HG03175 (cell line): Measurements from ENCODE around the gene CAB39.

ENCODE experiments used
- ATAC-seq: cut with Tn5 transposase; IDR thresholded peaks from one replicate; pipeline ENCODE4 v1.9.1; 2021; ENCODE audit warnings: mild to moderate bottlenecking, moderate library complexity; ENCODE audit not compliant: unreplicated experiment

Gene CAB39

GRCh38 chr2:230779126-230779525, 66.5 kb downstream of the CAB39 start:
- peak; percentile 32 for ATAC-seq

- no peak for ATAC-seq
Measured at GRCh38 chr2:230779607-230780006, 67.0 kb downstream of the CAB39 start.

- peak; percentile 57 for ATAC-seq
Measured at GRCh38 chr2:230781130-230781797, 68.6 kb downstream of the CAB39 start.

- no peak for ATAC-seq
Measured at GRCh38 chr2:230783101-230783500, 70.5 kb downstream of the CAB39 start.

- no peak for ATAC-seq
Measured at GRCh38 chr2:230784795-230785194, 72.2 kb downstream of the CAB39 start.

GRCh38 chr2:230785346-230785745, 72.7 kb downstream of the CAB39 start:
- ATAC-seq = no peak

GRCh38 chr2:230787101-230787500, 74.5 kb downstream of the CAB39 start:
- ATAC-seq = no peak

- no peak for ATAC-seq
Measured at GRCh38 chr2:230788554-230789175, 76.0 kb downstream of the CAB39 start.

GRCh38 chr2:230790981-230791380, 78.3 kb downstream of the CAB39 start:
- ATAC-seq = no peak

- ATAC-seq = peak; percentile 88
Measured at GRCh38 chr2:230793572-230794359, 81.1 kb downstream of the CAB39 start.

- no peak for ATAC-seq
Measured at GRCh38 chr2:230794497-230794896, 81.9 kb downstream of the CAB39 start.

- ATAC-seq = no peak
Measured at GRCh38 chr2:230795856-230796255, 83.2 kb downstream of the CAB39 start.

GRCh38 chr2:230796280-230796862, 83.7 kb downstream of the CAB39 start:
- ATAC-seq = no peak

- ATAC-seq = no peak
Measured at GRCh38 chr2:230797515-230798495, 85.2 kb downstream of the CAB39 start.

GRCh38 chr2:230798769-230799399, 86.2 kb downstream of the CAB39 start:
- no peak for ATAC-seq

- ATAC-seq = no peak
Measured at GRCh38 chr2:230805353-230806017, 92.8 kb downstream of the CAB39 start.

GRCh38 chr2:230807729-230808128, 95.1 kb downstream of the CAB39 start:
- no peak for ATAC-seq

GRCh38 chr2:230809015-230809414, 96.4 kb downstream of the CAB39 start:
- ATAC-seq = no peak

- no peak for ATAC-seq
Measured at GRCh38 chr2:230809677-230810251, 97.1 kb downstream of the CAB39 start.
